Head of caudate nucleus (tissue), 42 donors: ENCODE results near the gene B4GALT1.

Source experiments
- DNase-seq, 42 donors: peaks; one replicate each; pipeline versions ENCODE4 v3.0.0 to v3.0.0-alpha.2; 2020 to 2021; ENCODE audit warnings: mixed read lengths in 7 of 42
- intact Hi-C: fragments of 100-400 bp; cut with DNase I; formaldehyde crosslinking; loops from one replicate; pipeline ENCODE4 v1.15.0; 2022

B4GALT1 gene, protein sequence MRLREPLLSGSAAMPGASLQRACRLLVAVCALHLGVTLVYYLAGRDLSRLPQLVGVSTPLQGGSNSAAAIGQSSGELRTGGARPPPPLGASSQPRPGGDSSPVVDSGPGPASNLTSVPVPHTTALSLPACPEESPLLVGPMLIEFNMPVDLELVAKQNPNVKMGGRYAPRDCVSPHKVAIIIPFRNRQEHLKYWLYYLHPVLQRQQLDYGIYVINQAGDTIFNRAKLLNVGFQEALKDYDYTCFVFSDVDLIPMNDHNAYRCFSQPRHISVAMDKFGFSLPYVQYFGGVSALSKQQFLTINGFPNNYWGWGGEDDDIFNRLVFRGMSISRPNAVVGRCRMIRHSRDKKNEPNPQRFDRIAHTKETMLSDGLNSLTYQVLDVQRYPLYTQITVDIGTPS

DNA sequence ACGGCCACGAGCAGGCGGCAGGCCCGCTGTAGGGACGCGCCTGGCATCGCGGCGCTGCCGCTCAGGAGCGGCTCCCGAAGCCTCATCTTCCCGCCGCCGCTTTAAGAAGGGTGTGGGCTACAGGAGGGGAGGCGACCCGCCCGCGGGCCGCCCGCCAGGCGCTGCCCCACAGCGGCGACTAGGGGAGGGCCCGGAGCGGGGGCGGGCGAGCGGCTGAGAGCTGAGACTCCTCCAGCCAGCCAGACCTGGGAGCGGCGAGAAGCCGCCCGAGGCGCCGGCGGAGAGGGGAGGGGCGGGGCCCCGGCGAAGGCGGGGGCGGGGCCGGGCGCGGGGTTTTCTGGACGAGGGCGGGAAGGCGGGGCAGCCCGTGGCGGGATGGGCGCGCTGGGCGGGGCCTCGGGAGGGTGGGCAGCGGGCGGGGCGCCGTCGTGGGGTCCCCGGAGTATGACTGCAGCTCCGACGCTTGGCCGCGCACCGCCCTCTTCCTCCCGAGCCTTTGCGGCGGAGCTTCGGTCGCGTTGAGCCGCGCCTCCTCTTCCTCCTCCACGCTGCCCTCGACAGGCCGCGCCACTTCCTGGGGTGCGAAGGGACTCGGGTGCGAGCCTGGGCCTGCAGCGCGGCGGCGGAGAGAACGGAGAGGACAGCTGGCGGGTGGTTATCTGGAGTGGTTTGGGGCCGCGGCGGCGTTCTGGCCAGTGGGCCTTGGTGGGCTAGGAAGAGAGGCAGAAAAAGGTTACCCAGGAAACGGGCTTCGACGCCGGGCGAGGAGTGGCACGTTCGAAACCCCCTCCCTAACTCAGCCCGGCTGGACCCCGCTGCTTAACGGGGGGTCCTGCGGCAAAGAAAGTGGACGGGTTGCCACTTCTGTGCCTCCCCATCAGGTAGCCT lies at the start of gene B4GALT1:
Gene B4GALT1 (minus strand): TSS at position 253 of the 888 bp plus-strand sequence. CDS start 167 bp downstream, at position 86.
- DNase-seq: peak; percentile 36 to 94 (median 85)
- intact Hi-C loops: loop anchor here (5.0 kb wide), 1 partner anchor 90 kb away; the partner anchor contains the start of gene SMU1

DNA sequence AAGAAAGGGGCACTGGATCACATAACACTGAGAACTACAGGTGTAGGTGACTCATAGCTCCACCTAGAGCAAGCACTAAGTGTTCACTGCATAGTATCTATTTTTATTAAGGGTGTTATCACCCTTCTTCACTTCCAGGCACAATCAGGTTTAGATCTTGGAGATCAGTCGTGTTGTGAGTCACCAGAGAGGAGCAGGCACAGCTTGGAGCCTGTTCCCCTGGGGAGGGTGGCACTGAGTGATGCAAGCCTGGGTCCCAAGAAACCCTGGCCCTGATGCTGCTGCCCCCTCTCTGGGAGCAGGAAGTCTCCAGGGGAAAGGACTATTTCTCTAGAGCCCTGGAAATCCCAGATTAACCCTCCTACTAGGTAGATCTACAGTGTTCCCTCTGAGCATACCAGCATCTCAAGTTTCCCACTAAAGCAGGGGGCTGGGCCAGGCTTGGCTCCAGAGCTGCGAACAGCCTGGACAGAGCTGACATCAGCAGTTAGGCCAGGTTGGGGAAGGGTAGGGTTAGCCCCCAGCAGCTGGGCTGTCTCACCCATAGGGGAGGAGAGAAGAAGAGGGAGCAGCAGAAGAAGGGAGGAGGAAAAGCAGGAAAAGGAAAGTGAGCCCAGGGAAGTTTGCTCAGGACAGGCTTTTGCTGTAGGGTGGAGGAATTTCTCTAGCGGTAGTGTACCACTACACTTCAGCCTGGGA lies 44.7 kb upstream of the B4GALT1 start:
- intact Hi-C loops: no loop called here
- DNase-seq: peak in 5 of 42 donors; percentile 10 to 47 (median 30)

- intact Hi-C loops: no loop called here
Observed at GRCh38 chr9:33210006-33210715, 43.0 kb upstream of the B4GALT1 start.

GRCh38 chr9:33209394-33209793 lies 42.3 kb upstream of the B4GALT1 start:
- DNase-seq: no peak
- intact Hi-C loops: no loop called here

More at GRCh38 chr9:33210006-33210715, 43.0 kb upstream of the B4GALT1 start:
- no peak for DNase-seq

- DNase-seq: peak in 19 of 42 donors; percentile 6 to 54 (median 31)
Observed at GRCh38 chr9:33202552-33203201, 35.5 kb upstream of the B4GALT1 start.

GRCh38 chr9:33202018-33202417 lies 34.9 kb upstream of the B4GALT1 start:
- intact Hi-C loops: no loop called here
- no peak for DNase-seq

More at GRCh38 chr9:33202552-33203201, 35.5 kb upstream of the B4GALT1 start:
- intact Hi-C loops: no loop called here

DNA sequence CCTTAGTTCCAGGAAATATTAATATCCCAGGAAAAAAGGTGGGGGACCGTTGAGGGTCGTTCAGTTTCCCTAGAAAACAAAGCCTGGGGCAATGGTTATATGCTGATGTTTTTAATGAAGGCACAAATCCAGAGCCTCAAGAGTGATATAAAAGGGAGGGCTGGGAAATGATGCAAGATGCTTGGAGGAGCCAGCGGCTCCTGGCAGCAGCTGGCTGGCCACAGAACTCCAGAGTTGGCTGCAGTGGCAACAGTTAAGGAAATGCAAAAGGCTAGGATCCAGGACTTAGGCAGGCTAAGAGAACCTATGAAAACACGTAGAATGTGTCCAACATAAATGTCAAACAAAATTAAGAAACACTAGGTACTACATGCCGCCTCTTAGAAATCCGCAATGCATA lies 31.0 kb upstream of the B4GALT1 start:
- peak in 11 of 42 donors; percentile 7 to 63 (median 18) for DNase-seq
- intact Hi-C loops: no loop called here

- intact Hi-C loops: no loop called here
- no peak for DNase-seq
Observed at GRCh38 chr9:33197279-33198152, 30.4 kb upstream of the B4GALT1 start.

DNA sequence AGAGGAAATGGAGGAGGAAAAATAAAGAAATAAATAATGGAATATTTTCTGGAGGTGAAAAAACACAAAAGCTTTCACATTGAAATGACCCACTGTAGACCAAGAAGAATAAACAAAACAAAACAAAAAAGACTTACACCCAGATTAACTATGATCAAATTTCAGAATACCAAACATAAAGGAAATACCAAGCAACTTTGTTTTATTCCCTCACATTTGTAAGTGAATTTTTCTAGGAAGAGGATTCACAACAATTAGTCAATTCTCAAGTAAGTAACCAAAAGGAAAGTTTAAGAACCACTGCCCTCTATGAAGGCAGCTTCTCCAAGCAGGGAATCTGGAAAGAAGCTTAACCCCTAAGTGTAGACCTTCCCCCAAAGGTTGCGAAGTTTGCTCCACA lies 29.6 kb upstream of the B4GALT1 start:
- intact Hi-C loops: no loop called here
- no peak for DNase-seq

DNA sequence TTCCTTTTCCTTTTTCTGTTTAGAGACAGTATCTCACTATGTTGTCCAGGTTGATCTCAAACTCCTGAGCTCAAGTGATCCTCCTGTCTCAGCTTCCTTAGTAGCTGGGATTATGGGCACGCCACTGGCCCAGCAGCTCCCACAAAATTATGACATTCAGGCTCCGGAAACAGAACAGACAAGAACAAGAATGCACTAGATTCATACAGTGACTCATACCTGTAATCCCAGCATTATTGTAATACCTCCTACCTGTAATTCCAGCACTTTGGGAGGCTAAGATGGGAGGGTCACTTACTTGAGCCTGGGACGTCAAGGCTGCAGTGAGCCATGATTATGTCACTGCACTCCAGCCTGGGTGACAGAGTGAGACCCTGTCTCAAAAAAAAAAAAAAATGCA lies 26.7 kb upstream of the B4GALT1 start:
- intact Hi-C loops: no loop called here
- no peak for DNase-seq

DNA sequence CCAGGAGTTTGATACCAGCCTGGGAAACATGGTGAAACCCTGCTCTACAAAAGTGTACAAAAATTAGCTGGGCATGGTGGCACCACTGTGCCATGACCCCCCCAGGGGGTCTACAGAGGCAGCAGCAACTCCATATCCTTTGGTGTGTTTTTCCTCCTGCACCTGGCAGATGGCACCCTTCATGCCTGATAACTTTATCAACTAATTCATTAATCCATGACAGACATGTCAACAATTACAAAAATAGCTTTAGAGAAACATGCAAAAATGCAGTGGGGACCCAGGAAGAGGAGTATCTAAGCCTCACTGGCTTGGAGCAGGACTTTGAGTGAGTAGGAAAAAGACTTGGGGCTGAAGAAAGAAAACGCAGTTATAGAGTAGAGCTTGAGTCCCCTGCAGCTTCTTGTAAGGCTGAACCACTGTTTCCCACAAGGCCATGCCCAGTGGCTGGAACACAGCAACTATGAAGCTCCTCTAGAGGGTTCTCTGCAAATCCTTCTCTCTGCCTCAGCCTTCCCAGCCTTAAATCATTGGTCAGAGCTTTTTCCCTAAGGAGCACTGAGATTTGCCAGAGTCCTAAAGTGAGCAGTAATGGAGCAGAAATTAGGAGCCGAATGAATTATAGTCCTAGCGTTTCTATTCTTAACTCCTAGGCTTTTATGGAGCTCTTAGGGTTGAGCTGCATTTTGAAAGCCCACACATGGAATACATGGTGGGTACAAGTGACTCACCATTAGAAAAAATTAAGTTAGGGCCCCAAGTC lies 25.5 kb upstream of the B4GALT1 start:
- intact Hi-C loops: no loop called here
- DNase-seq: no peak

DNA sequence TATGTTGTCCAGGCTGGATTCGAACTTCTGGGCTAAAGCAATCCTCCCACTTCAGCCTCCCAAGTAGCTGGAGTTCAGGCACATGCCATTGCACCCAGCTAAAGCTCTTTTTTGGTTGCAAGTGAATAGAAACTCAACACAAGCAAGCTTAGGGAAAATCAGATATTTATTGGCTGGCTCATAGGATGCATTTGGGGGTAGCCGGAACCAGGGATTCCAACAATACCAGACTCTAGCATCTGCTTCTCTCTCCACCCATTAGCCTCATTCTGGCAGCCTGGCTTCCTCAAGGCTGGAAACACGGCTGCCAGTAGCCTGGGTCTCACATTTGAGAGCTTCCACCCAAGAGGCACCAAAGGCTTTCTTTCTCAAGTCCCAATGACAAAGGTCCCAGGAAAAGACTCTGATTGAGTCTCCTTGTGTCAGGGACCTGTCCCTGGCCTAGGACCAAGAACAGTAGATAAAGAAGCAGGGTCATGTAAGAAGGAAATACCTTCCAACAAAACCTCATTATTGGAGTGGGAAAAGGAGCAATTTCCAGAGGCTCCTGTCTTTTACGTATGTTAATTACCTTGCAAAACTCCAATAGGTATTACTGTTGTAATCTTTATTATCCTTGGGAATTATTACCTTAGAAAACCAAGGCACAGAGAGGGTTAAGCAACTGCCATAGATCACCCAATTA lies 23.0 kb upstream of the B4GALT1 start:
- no peak for DNase-seq

GRCh38 chr9:33189331-33189791 lies 22.2 kb upstream of the B4GALT1 start:
- no peak for DNase-seq
- intact Hi-C loops: no loop called here

More for the DNA sequence above, 23.0 kb upstream of the B4GALT1 start:
- intact Hi-C loops: no loop called here

- DNase-seq: no peak
- intact Hi-C loops: no loop called here
Observed at GRCh38 chr9:33188711-33189110, 21.6 kb upstream of the B4GALT1 start.

GRCh38 chr9:33187519-33188218 lies 20.5 kb upstream of the B4GALT1 start:
- no peak for DNase-seq
- intact Hi-C loops: no loop called here
